Measurements from ENCODE around the gene MFGE8.

- no peak for TF ChIP-seq CTCF (IDR thresholded peaks at IDR 0.05)
- no peak for TF ChIP-seq POLR2A (IDR thresholded peaks at IDR 0.05)
Measured at GRCh38 chr15:88849376-88850072, 63.7 kb downstream of the MFGE8 start.

Data from Peyer's patch (tissue), 4 donors.